H1 (cell line): Measurements from ENCODE around the gene IL1RAP. TPM values are rescaled to one million over a fixed set of nuclear protein-coding genes. Genes with fewer than 3 reads are reported as not detected.

ENCODE experiments used
- CTCF ChIA-PET: fragments of 300-600 bp; sonication (Branson Sonifier 250); formaldehyde crosslinking; loops from one replicate; lab custom pipeline; 2021; ENCODE audit not compliant: partially characterized antibody; lab: Charles Lee
- POLR2A ChIA-PET: fragments of 300-600 bp; sonication (Branson Sonifier 250); formaldehyde crosslinking; loops from one replicate; lab custom pipeline; 2021; ENCODE audit warnings: inconsistent platforms; ENCODE audit not compliant: partially characterized antibody; lab: Charles Lee
- DNase-seq, 2 experiments: peaks; one replicate each; pipeline versions ENCODE4 v3.0.0 to v3.0.0-alpha.2; 2010 to 2022; ENCODE audit warnings: low spot score in 2 of 2, low read depth in 1 of 2, mixed read lengths in 1 of 2
- FAIRE-seq: peaks from 2 replicates; lab custom pipeline; 2011; peaks lifted over from hg19 to GRCh38; lab: Jason Lieb, UNC
- H2AFZ ChIP-seq: 2 replicates; pipeline ENCODE4 v1.8.1; 2012; ENCODE audit warnings: low read length, inconsistent platforms
- H2AK5ac ChIP-seq: 2 replicates; pipeline ENCODE4 v1.6.1; 2013; ENCODE audit warnings: low read depth, low read length
- H2BK120ac ChIP-seq: replicated peaks from 2 replicates; pipeline ENCODE3; 2013; ENCODE audit warnings: low read depth, low read length, inconsistent platforms
- H2BK12ac ChIP-seq: 2 replicates; pipeline ENCODE4 v1.6.1; 2013; ENCODE audit warnings: low read depth, low read length
- H2BK15ac ChIP-seq: 2 replicates; pipeline ENCODE4 v1.6.1; 2013; ENCODE audit warnings: low read length
- H2BK20ac ChIP-seq: 2 replicates; pipeline ENCODE4 v1.6.1; 2013; ENCODE audit warnings: low read length
- H2BK5ac ChIP-seq: 2 replicates; pipeline ENCODE4 v1.6.1; 2013; ENCODE audit warnings: low read depth, low read length
- H3K14ac ChIP-seq: 2 replicates; pipeline ENCODE4 v1.6.1; 2013; ENCODE audit warnings: inconsistent platforms; ENCODE audit not compliant: insufficient read length
- H3K18ac ChIP-seq: 2 replicates; pipeline ENCODE4 v1.6.1; 2013; ENCODE audit warnings: low read length; ENCODE audit errors: extremely low read depth
- H3K23ac ChIP-seq: 2 replicates; pipeline ENCODE4 v1.6.1; 2013; ENCODE audit warnings: inconsistent platforms; ENCODE audit not compliant: insufficient read length
- H3K23me2 ChIP-seq: 2 replicates; pipeline ENCODE4 v1.6.1; 2013; ENCODE audit warnings: low read depth, low read length
- H3K27ac ChIP-seq: 2 replicates; pipeline ENCODE4 v1.6.1; 2011; ENCODE audit warnings: low read depth, low read length, inconsistent platforms
- H3K27me3 ChIP-seq, 4 experiments: replicated peaks in 1 of 4; 1 replicate in 1 of 4; 2 replicates in 3 of 4; pipeline versions ENCODE4 v1.6.1 to v1.8.1; 2011 to 2013; ENCODE audit warnings: low read length in 3 of 4, mild to moderate bottlenecking in 3 of 4, inconsistent platforms in 2 of 4, mixed read lengths in 2 of 4, moderate library complexity in 1 of 4; ENCODE audit not compliant: control insufficient read depth in 3 of 4, insufficient read depth in 3 of 4; ENCODE audit errors: extremely low read depth in 1 of 4
- H3K36me3 ChIP-seq, 4 experiments: 2 replicates each; pipeline versions ENCODE4 v1.6.1 to v1.8.1; 2011 to 2013; ENCODE audit warnings: mild to moderate bottlenecking in 4 of 4, low read length in 3 of 4, moderate library complexity in 2 of 4, control low read depth in 1 of 4, inconsistent platforms in 1 of 4; ENCODE audit not compliant: insufficient read depth in 4 of 4, control insufficient read depth in 2 of 4
- H3K4ac ChIP-seq: replicated peaks from 2 replicates; pipeline ENCODE3; 2013; ENCODE audit warnings: low read length, low read depth, mixed read lengths, inconsistent platforms; ENCODE audit not compliant: insufficient read length
- H3K4me1 ChIP-seq, 4 experiments: replicated peaks in 1 of 4; 1 replicate in 1 of 4; 2 replicates in 3 of 4; pipeline versions ENCODE4 v1.6.1 to v1.8.1; 2011 to 2013; ENCODE audit warnings: low read length in 3 of 4, inconsistent platforms in 2 of 4, mixed read lengths in 1 of 4; ENCODE audit not compliant: insufficient read depth in 4 of 4, control insufficient read depth in 3 of 4
- H3K4me2 ChIP-seq, 2 experiments: 2 replicates each; pipeline versions ENCODE4 v1.6.1 to v1.8.1; 2011 to 2013; ENCODE audit warnings: low read depth in 2 of 2, low read length in 2 of 2, control low read depth in 1 of 2, inconsistent platforms in 1 of 2, mild to moderate bottlenecking in 1 of 2; ENCODE audit not compliant: insufficient read depth in 1 of 2
- H3K4me3 ChIP-seq, 4 experiments: fragments of 200-600, 300-600 bp in 1 of 4; sonication (generic), shearing (Covaris generic), sonication (Bioruptor Twin) in 1 of 4; 2 replicates each; pipeline versions ENCODE4 v1.5.1 to v1.8.1; 2011 to 2016; ENCODE audit warnings: low read length in 4 of 4, low read depth in 3 of 4, control low read depth in 2 of 4, inconsistent platforms in 2 of 4, mild to moderate bottlenecking in 2 of 4, mixed read lengths in 1 of 4, moderate library complexity in 1 of 4; ENCODE audit not compliant: insufficient read depth in 2 of 4; ENCODE audit errors: extremely low read depth in 1 of 4
- H3K56ac ChIP-seq: replicated peaks from 2 replicates; pipeline ENCODE3; 2013; ENCODE audit warnings: low read depth, mild to moderate bottlenecking, mixed read lengths, low read length, inconsistent platforms; ENCODE audit not compliant: insufficient read length
- H3K79me1 ChIP-seq: 2 replicates; pipeline ENCODE4 v1.6.1; 2013; ENCODE audit warnings: low read depth, low read length, control low read depth
- H3K79me2 ChIP-seq, 2 experiments: 2 replicates each; pipeline versions ENCODE4 v1.6.1 to v1.8.1; 2012 to 2013; ENCODE audit warnings: low read length in 2 of 2, mild to moderate bottlenecking in 2 of 2, inconsistent platforms in 1 of 2; ENCODE audit not compliant: insufficient read depth in 2 of 2, control insufficient read depth in 1 of 2
- H3K9ac ChIP-seq, 4 experiments: replicated peaks in 1 of 4; 1 replicate in 1 of 4; 2 replicates in 3 of 4; pipeline versions ENCODE4 v1.6.1 to v1.8.1; 2011 to 2013; ENCODE audit warnings: low read depth in 3 of 4, low read length in 3 of 4, control low read depth in 2 of 4, mild to moderate bottlenecking in 2 of 4, moderate library complexity in 2 of 4, inconsistent platforms in 1 of 4; ENCODE audit errors: extremely low read depth in 1 of 4
- H3K9me3 ChIP-seq, 2 experiments: 2 replicates each; pipeline versions ENCODE4 v1.6.1 to v1.8.1; 2012 to 2013; ENCODE audit warnings: mild to moderate bottlenecking in 2 of 2, moderate library complexity in 2 of 2, control low read depth in 1 of 2, inconsistent platforms in 1 of 2, low read depth in 1 of 2, low read length in 1 of 2, mixed read lengths in 1 of 2; ENCODE audit not compliant: insufficient read depth in 2 of 2
- H4K20me1 ChIP-seq, 2 experiments: replicated peaks in 1 of 2; 2 replicates each; pipeline versions ENCODE3 to v1.8.1; 2011 to 2013; ENCODE audit warnings: inconsistent platforms in 2 of 2, low read length in 2 of 2, mild to moderate bottlenecking in 1 of 2; ENCODE audit not compliant: insufficient read depth in 2 of 2, control insufficient read depth in 1 of 2
- H4K5ac ChIP-seq: 2 replicates; pipeline ENCODE4 v1.6.1; 2013; ENCODE audit warnings: low read length, low read depth, mixed read lengths, inconsistent platforms; ENCODE audit not compliant: insufficient read length
- H4K8ac ChIP-seq: 2 replicates; pipeline ENCODE4 v1.8.0; 2013; ENCODE audit warnings: mild to moderate bottlenecking, moderate library complexity, low read length, inconsistent platforms; ENCODE audit not compliant: insufficient read depth; ENCODE audit errors: extremely low read depth
- H4K91ac ChIP-seq: replicated peaks from 2 replicates; pipeline ENCODE3; 2013; ENCODE audit warnings: low read length, mixed read lengths, inconsistent platforms; ENCODE audit not compliant: insufficient read length
- ASH2L ChIP-seq: fragments of 200-600, 300-600 bp; sonication (generic); IDR thresholded peaks from one replicate; pipeline ENCODE4 v1.7.1; 2017; ENCODE audit warnings: low read length
- BCL11A ChIP-seq, 2 experiments: IDR thresholded peaks; one replicate each; pipeline ENCODE4 v1.6.1; 2011; ENCODE audit warnings: low read depth in 2 of 2, low read length in 2 of 2, mild to moderate bottlenecking in 2 of 2
- CEBPB ChIP-seq: IDR thresholded peaks from 2 replicates; pipeline ENCODE4 v1.6.1; 2012; ENCODE audit warnings: low read depth, low read length
- CREB1 ChIP-seq: IDR thresholded peaks from 2 replicates; pipeline ENCODE4 v1.6.1; 2012; ENCODE audit warnings: inconsistent platforms
- CTBP2 ChIP-seq: IDR thresholded peaks from 2 replicates; pipeline ENCODE4 v1.7.0; 2011; ENCODE audit warnings: borderline replicate concordance, mild to moderate bottlenecking, moderate library complexity, mixed read lengths, low read length; ENCODE audit not compliant: insufficient read depth, insufficient read length
- HDAC6 ChIP-seq: IDR thresholded peaks from one replicate; pipeline ENCODE4 v1.7.1; 2012; ENCODE audit warnings: low read depth, mild to moderate bottlenecking, inconsistent platforms, low read length, moderate library complexity
- KDM1A ChIP-seq: fragments of 200-600, 300-600 bp; sonication (generic); IDR thresholded peaks from 2 replicates; pipeline ENCODE4 v1.7.1; 2016; ENCODE audit warnings: mild to moderate bottlenecking, low read length, borderline replicate concordance
- PHF8 ChIP-seq: fragments of 200-600 bp; sonication (generic); conservative IDR thresholded peaks from 2 replicates; pipeline ENCODE4 v1.7.1; 2012; ENCODE audit warnings: low read depth, mild to moderate bottlenecking, inconsistent platforms, low read length, moderate library complexity
- POLR2A ChIP-seq, 2 experiments: IDR thresholded peaks; 1 replicate in 1 of 2; 2 replicates in 1 of 2; pipeline ENCODE4 v1.6.1; 2011; ENCODE audit warnings: low read depth in 2 of 2, low read length in 2 of 2, mild to moderate bottlenecking in 2 of 2; ENCODE audit errors: control extremely low read depth in 1 of 2
- POLR2AphosphoS5 ChIP-seq: IDR thresholded peaks from 2 replicates; pipeline ENCODE4 v1.6.1; 2011; ENCODE audit warnings: low read depth, low read length
- SAP30 ChIP-seq: fragments of 300-600 bp; sonication (generic); IDR thresholded peaks from 2 replicates; pipeline ENCODE4 v1.7.1; 2012; ENCODE audit warnings: low read length, moderate library complexity, mild to moderate bottlenecking, inconsistent platforms; ENCODE audit not compliant: insufficient read depth, insufficient replicate concordance
- TAF1 ChIP-seq: IDR thresholded peaks from 2 replicates; pipeline ENCODE4 v1.6.1; 2011; ENCODE audit warnings: mild to moderate bottlenecking, low read depth, low read length
- USF2 ChIP-seq: IDR thresholded peaks from 2 replicates; pipeline ENCODE4 v1.6.1; 2011; ENCODE audit warnings: low read length, improper control_type of control experiment
- WGBS, 2 experiments: shearing (Covaris generic) in 1 of 2; methylation state at CpG; one replicate each; pipeline versions ENCODE4 v1.1.6 to v1.1.7; 2013 to 2015; ENCODE audit warnings: low lambda C conversion rate in 2 of 2, mixed read lengths in 2 of 2, inconsistent platforms in 1 of 2, low coverage in 1 of 2, missing lambda C conversion rate in 1 of 2; ENCODE audit not compliant: insufficient replicate concordance in 2 of 2, insufficient coverage in 1 of 2, insufficient read length in 1 of 2; ENCODE audit errors: extremely low coverage in 1 of 2, missing lambda C conversion rate in 1 of 2; 5-methylcytosine and 5-hydroxymethylcytosine counted together
- polyA plus RNA-seq, 7 experiments: library from polyadenylated mRNA; depleted of rRNA in 3 of 7; stranded (reverse) in 5 of 7; unstranded in 2 of 7; fragments of >200 nt in 5 of 7; fragments of 200-250 nt in 2 of 7; gene quantifications; 1 replicate in 5 of 7; 2 replicates in 1 of 7; 4 replicates in 1 of 7; pipeline versions ENCODE4 v1.2.1 to v1.2.3, GENCODE V29; 2011 to 2013; ENCODE audit warnings: missing spikeins in 2 of 7, mixed read lengths in 2 of 7
- total RNA-seq: library from RNA; stranded (reverse); fragmentation: NEBNext Ultra II Directional; extraction: Animal tissue kit (Norgen Biotek cat#: 25700); gene quantifications from 2 replicates; pipeline ENCODE4 v1.2.1, GENCODE V29; 2021
- TF ChIP-seq, protein P1 (sequence below): IDR thresholded peaks from 2 replicates; pipeline ENCODE4 v1.6.1; 2012; ENCODE audit warnings: inconsistent platforms

IL1RAP gene
- total and polyA plus RNA-seq, 2 of the 8 experiments (the other 6 are each of a cell fraction or from before 2014, with no cell fraction given): 2.4 to 3.9 TPM

DNA sequence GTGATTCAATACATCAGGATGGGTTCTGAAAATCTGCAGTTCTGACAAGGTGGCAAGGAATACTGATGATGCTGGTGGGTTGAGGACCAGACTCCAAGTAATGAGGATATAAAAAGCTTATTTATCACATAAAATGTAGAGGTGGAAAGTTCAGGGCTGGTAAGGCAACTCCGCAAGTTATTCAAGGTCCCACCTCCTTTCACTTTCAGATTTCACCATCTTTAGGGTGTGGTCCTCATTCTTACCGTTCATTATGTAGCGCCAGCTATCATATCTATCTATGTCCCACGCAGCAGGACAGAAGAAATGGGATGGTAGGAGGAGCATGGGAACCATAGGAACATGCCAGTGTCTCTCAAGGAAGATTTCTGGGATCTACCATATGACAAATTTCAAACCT is 80.3 kb downstream of the IL1RAP start:
- Histone ChIP-seq H3K4me3 (no peak overlapping the region), H3K79me2 (no peaks in the 10 kb centered on the region), H2AFZ (no peak overlapping the region), H3K27ac (no peak overlapping the region), H2BK20ac (no peak overlapping the region), H4K20me1 (no peaks in the 10 kb centered on the region), H3K4me2 (no peak overlapping the region), H3K9me3 (no peaks in the 10 kb centered on the region), H4K91ac (no peak overlapping the region), H4K8ac (no peak overlapping the region), H2AK5ac (no peak overlapping the region), H2BK5ac (no peak overlapping the region), H2BK120ac (no peak overlapping the region), H2BK12ac (no peak overlapping the region), H2BK15ac (no peak overlapping the region), H3K23ac (no peak overlapping the region), H3K23me2 (no peaks in the 10 kb centered on the region), H3K14ac (no peak overlapping the region), H3K4ac (no peak overlapping the region), H4K5ac (no peak overlapping the region), H3K4me1 (no peaks in the 10 kb centered on the region; a peak in 1 of 7 replicates), H3K9ac (no peak overlapping the region), H3K56ac (no peak overlapping the region), H3K79me1 (no peaks in the 10 kb centered on the region), H3K18ac (no peak overlapping the region), H3K36me3 (no peaks in the 10 kb centered on the region), H3K27me3 (no peaks in the 10 kb centered on the region)
- DNase-seq: no peak
- ChIA-PET POLR2A (no interaction called here), CTCF (no interaction called here)
- no peak for FAIRE-seq
- no peak for TF ChIP-seq POLR2A (IDR thresholded peaks at IDR 0.05; ENCODE audit: control extremely low read depth in 1 of 2, low read depth in 2 of 2, low read length in 2 of 2)
- no peak for TF ChIP-seq USF2
- TF ChIP-seq BCL11A (IDR thresholded peaks at IDR 0.05; ENCODE audit: low read depth in 2 of 2, low read length in 2 of 2): no peak
- TF ChIP-seq HDAC6: no peak
- TF ChIP-seq ASH2L: no peak
- no peak for TF ChIP-seq CEBPB
- no peak for TF ChIP-seq TAF1
- TF ChIP-seq POLR2AphosphoS5: no peak
- no peak for TF ChIP-seq CTBP2
- TF ChIP-seq, protein P1, sequence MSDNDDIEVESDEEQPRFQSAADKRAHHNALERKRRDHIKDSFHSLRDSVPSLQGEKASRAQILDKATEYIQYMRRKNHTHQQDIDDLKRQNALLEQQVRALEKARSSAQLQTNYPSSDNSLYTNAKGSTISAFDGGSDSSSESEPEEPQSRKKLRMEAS: no peak
- no peak for TF ChIP-seq PHF8
- no peak for TF ChIP-seq CREB1
- no peak for TF ChIP-seq KDM1A
- TF ChIP-seq SAP30: no peak
- 90% methylated on average over 4 of the region's 4 CpGs; no CpG with 5 or more reads in 1 of the 2 experiments for WGBS, 2 experiments
